Forelimb muscle (tissue), 1 donor: ENCODE data around the gene MYH4. TPM values are rescaled to one million over a fixed set of nuclear protein-coding genes. Genes with fewer than 3 reads are reported as not detected.

Experiments
- DNase-seq: peaks from one replicate; pipeline ENCODE4 v3.0.0-alpha.2; 2013; ENCODE audit warnings: low read depth
- polyA plus RNA-seq: library from polyadenylated mRNA; unstranded; fragments of 120-200 nt; gene quantifications from one replicate; pipeline ENCODE4 v1.2.1, GENCODE V29; 2013; ENCODE audit not compliant: insufficient read length

The MYH4 gene
- polyA plus RNA-seq, 1 donor, result 0.27 TPM

DNA sequence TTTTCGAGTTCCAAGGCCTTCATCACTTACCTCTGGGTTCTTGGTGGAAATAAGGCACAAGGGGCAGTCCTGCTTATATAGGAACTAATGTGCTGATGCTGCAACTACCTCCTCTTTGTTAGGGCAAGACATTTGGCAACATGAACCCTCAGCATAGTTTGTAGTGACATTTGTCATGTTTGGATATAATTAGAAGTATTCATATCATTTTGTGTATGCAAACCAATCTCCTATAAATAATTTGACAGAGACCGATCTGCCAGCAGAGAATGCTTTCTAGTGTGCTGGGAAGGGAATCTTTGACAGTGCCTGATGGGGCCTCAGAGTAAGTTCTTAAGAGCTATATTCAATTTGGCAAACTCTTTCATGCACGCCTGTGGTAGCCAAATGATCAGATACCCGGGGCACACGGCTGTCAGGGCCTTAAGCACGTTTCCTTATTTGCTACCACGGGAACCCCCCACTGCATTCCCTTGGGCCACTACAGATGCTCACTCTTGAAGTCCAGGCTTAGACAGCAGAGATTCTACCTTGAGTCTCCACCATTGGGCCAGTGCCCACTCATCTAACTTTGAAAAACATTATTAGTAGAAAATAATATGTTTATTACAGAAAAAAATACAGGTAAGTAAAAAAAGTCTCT lies 47.3 kb downstream of the MYH4 start, which contains the start of gene MYH8:
Gene MYH8, minus strand, starts transcription at position 51 of the 643 bp plus-strand sequence. CDS start 1,723 bp downstream, outside the sequence.
- no peak for DNase-seq

DNA sequence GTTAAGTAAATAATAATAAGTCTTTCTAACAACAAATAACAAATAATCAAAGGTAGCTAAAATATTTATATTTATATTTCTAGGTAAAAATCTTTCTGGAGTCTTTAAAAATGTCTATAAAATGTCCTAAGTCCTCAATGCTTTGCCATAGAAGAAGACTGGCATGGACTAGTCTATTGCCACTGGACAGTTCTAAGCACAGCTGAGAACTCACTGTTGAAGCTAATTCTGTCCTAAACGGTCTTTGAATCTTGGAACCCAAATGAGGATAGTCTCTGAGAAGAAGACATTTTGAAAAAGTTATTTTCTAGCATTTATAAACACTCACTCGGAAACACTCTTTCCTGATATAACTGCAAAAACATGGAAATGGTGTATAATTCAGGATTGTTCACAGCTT lies 48.1 kb downstream of the MYH4 start:
- DNase-seq, result no peak

DNA sequence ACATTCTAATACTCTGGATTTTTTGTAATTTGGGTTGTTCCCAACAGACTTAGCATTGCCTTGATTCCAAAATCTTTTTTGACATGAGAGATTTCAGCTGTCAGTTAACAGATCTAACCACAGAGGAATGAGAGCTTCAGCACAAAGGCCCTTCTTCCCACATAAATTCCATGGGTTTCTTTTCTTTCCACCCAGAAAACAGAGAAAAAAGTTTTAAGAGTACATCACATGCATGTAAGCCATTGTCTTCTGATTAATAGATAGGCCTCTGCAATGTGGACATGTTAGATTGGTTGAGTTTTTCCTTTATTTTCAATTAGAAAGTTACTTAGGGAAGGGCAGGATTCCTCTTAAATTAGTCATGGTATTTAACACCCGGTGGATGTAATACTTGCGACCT lies 48.5 kb downstream of the MYH4 start:
- no peak for DNase-seq

GRCh38 chr17:10417431-10417830 lies 51.9 kb downstream of the MYH4 start:
- DNase-seq, result peak; percentile 1

DNA sequence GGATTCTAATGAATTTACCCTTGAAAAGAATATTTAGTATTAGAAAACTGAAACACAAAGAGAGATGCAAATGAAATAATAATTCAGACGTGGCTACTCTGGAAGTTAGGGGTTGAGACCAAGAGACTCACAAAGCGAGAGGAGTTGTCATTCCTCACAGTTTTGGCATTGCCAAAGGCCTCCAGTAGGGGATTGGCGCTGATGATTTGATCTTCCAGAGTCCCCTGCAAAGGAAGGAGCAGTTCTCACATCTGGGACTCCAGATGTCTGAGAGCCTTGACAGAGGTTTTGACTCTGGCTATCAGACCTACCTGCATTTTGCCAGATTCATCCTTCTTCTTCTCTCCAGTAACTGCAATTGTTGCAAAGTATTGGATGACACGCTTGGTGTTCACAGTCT lies 54.2 kb downstream of the MYH4 start:
- DNase-seq, result no peak

- no peak for DNase-seq
Measured at GRCh38 chr17:10403589-10403988, 65.8 kb downstream of the MYH4 start.

GRCh38 chr17:10398352-10398751 lies 71.0 kb downstream of the MYH4 start:
- DNase-seq, result no peak

GRCh38 chr17:10396524-10397163 lies 72.7 kb downstream of the MYH4 start:
- no peak for DNase-seq

DNA sequence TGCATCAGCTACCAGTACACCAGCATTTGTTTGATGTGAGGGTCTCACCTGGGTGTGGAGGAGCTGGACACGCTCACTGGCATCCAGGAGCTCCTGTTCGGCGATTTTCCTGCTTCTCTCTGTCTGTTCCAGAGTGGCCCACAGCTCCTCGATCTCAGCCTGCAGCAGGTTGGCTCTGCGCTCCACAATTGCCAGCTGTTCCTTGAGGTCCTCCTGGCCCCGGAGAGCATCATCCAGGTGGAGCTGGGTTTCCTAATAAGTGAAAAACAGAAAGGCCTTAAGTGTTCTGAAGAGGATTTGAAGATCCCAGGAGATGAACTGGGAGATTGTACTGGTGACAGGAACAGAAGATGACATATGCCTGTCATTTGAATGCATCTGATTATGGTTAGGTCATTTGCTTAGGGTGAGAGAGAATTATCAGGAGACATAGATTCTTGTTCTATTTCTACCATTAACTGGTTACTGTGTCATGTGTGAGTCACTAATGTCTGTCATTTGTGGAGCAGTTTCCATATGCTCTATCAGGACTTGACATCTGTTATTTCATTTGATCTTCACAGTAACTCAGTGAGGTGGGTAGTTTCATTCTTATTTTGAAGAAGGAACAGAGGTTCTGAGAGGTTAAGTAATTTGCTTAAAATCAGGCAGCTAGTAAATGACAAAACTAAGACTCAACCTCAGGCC lies 75.0 kb downstream of the MYH4 start:
- DNase-seq, result no peak

Other genes starting within 250 kb of the MYH4 start
- gene MYH13, start 96.6 kb downstream of the MYH4 start, polyA plus RNA-seq, result 0.91 TPM
- 2,354 TPM for gene MYH8, start 47.6 kb downstream of the MYH4 start, polyA plus RNA-seq
- gene MYH1, start 49.0 kb upstream of the MYH4 start, polyA plus RNA-seq, result 12.1 TPM
- 74.3 TPM for gene MYH2, start 80.1 kb upstream of the MYH4 start, polyA plus RNA-seq
- gene MYH3, start 187.8 kb upstream of the MYH4 start, polyA plus RNA-seq, result 15,569 TPM
- 26.1 TPM for gene SCO1, start 228.0 kb upstream of the MYH4 start, polyA plus RNA-seq
- 21.4 TPM for gene ADPRM, start 228.0 kb upstream of the MYH4 start, polyA plus RNA-seq